ENCODE results near the gene C5. TPM values are rescaled to one million over a fixed set of nuclear protein-coding genes. Genes with fewer than 3 reads are reported as not detected.

Gene C5
- total RNA-seq, 1 experiment from 2014 or later: 0.33 TPM

- DNase-seq (ENCODE audit: low spot score): no peak
These were observed 107.7 kb downstream of the C5 start for GRCh38 chr9:120942186-120943001.

GRCh38 chr9:120941046-120941770 lies 108.9 kb downstream of the C5 start:
- DNase-seq (ENCODE audit: low spot score): no peak

- DNase-seq (ENCODE audit: low spot score): no peak
These were observed 109.5 kb downstream of the C5 start for GRCh38 chr9:120940573-120940972.

- no peak for DNase-seq (ENCODE audit: low spot score)
These were observed 111.2 kb downstream of the C5 start for GRCh38 chr9:120938851-120939250.

- DNase-seq (ENCODE audit: low spot score): no peak
These were observed 112.5 kb downstream of the C5 start for GRCh38 chr9:120937596-120937995.

GRCh38 chr9:120937127-120937526 lies 112.9 kb downstream of the C5 start:
- no peak for DNase-seq (ENCODE audit: low spot score)

- no peak for DNase-seq (ENCODE audit: low spot score)
These were observed 113.3 kb downstream of the C5 start for GRCh38 chr9:120936764-120937122.

- DNase-seq (ENCODE audit: low spot score): peak; percentile 95
These were observed 113.9 kb downstream of the C5 start for GRCh38 chr9:120936011-120936763.

- DNase-seq (ENCODE audit: low spot score): peak; percentile 93
These were observed 114.7 kb downstream of the C5 start for GRCh38 chr9:120935383-120935857.

- no peak for DNase-seq (ENCODE audit: low spot score)
These were observed 115.8 kb downstream of the C5 start for GRCh38 chr9:120934281-120934680.

- no peak for DNase-seq (ENCODE audit: low spot score)
These were observed 116.6 kb downstream of the C5 start for GRCh38 chr9:120933310-120934055.

GRCh38 chr9:120932086-120932823 lies 117.8 kb downstream of the C5 start:
- no peak for DNase-seq (ENCODE audit: low spot score)

GRCh38 chr9:120931231-120932085 lies 118.6 kb downstream of the C5 start:
- DNase-seq (ENCODE audit: low spot score): no peak

- no peak for DNase-seq (ENCODE audit: low spot score)
These were observed 120.8 kb downstream of the C5 start for GRCh38 chr9:120929229-120929791.

- peak; percentile 65 for DNase-seq (ENCODE audit: low spot score)
These were observed 121.4 kb downstream of the C5 start for GRCh38 chr9:120928483-120929228.

GRCh38 chr9:120928015-120928482 lies 122.0 kb downstream of the C5 start:
- DNase-seq (ENCODE audit: low spot score): no peak

- DNase-seq (ENCODE audit: low spot score): no peak
These were observed 122.6 kb downstream of the C5 start for GRCh38 chr9:120927269-120928014.

All from HT-29 (cell line).